GM19395 (cell line): ENCODE data around the gene LZTS2.

Experiments used
- ATAC-seq: cut with Tn5 transposase; IDR thresholded peaks from one replicate; pipeline ENCODE4 v1.9.1; 2021; ENCODE audit warnings: mild to moderate bottlenecking, moderate library complexity; ENCODE audit not compliant: unreplicated experiment

The LZTS2 gene

DNA sequence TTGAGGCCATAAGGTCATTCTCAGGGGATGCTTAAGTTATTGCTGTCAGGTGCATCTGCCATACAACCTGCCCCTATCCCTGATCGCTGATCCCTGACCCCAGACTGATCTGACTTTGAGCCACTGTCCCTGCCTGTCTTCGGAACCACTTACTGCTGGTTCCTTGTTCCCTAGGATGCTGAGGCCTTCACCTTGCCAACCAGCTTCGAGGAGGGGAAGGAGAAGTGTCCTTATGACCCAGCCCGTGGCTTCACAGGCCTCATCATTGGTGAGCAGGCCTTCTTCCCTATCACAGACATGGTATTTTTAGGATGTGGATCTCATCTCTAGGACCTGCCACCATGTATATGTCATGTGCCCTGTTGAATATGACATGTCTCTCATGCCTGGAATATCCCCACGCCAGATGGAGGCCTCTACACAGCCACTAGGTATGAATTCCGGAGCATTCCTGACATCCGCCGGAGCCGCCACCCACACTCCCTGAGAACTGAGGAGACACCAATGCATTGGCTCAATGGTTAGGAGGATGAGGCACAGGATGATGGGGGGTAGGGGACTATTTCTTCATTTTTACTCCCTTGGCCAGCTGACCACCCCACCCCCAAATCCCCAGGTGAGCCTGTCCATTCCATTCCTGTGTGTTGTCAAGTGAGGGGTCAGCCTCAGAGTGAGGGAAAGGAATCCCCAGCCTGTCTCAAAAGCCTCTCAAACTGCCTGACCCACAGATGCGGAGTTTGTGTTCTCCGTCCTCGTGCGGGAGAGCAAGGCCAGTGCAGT, 21.3 kb upstream of the LZTS2 start:
- no peak for ATAC-seq

DNA sequence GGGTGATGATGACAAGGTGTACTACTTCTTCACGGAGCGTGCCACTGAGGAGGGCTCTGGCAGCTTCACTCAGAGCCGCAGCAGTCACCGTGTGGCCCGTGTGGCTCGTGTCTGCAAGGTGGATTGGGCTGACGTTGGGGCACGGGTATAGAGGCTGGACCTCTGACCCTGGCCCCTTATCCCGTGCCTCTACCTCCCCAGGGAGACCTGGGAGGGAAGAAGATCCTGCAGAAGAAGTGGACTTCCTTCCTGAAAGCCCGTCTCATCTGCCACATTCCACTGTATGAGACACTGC, 20.8 kb upstream of the LZTS2 start:
- no peak for ATAC-seq

DNA sequence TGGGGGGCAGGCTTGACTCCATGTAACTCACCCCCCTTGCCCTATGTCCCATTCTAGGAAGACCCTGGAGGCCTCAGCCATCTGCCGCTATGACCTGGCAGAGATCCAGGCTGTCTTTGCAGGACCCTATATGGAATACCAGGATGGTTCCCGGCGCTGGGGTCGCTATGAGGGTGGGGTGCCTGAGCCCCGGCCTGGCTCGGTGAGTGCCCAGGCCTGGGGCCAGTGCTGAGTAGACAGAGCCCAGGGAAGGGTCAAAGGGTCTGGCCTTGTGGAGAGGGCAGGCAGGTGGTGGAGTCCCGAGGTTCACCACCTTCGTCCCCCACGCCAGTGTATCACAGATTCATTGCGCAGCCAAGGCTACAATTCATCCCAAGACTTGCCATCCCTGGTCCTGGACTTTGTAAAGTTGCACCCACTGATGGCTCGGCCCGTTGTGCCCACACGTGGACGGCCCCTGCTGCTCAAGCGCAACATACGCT, 19.8 kb upstream of the LZTS2 start:
- no peak for ATAC-seq

DNA sequence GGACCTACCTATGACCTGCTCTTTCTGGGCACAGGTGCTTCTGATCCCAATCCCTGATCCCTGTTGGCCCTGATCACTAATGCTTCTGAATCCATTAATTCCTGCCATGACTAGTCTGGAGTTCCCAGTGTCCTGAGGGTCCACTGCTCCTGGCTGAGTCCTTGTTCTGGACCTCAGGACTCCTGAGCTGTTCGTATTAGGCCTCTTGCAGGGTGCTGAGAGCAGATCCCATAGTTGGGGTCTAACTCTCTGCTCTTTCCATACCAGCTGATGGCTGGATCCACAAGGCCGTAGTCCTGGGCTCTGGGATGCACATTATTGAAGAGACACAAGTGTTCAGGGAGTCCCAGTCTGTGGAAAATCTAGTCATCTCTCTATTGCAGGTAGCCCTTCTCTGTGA, 19.3 kb upstream of the LZTS2 start:
- ATAC-seq = no peak

DNA sequence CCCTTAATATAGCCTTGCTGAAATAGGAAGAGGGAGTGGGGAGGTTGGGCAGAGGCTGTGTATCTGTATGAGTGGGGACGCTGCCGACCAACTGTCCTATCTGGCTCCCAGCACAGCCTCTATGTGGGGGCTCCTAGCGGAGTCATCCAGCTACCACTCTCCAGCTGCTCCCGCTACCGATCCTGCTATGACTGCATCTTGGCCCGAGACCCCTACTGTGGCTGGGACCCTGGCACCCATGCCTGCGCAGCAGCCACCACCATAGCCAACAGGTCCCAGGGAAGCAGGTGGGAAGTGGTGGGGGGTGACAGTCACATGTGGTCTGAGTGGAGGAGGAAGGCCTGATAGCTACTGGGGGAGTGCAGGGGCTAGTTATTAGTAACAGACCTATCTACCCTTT, 18.9 kb upstream of the LZTS2 start:
- ATAC-seq = no peak

DNA sequence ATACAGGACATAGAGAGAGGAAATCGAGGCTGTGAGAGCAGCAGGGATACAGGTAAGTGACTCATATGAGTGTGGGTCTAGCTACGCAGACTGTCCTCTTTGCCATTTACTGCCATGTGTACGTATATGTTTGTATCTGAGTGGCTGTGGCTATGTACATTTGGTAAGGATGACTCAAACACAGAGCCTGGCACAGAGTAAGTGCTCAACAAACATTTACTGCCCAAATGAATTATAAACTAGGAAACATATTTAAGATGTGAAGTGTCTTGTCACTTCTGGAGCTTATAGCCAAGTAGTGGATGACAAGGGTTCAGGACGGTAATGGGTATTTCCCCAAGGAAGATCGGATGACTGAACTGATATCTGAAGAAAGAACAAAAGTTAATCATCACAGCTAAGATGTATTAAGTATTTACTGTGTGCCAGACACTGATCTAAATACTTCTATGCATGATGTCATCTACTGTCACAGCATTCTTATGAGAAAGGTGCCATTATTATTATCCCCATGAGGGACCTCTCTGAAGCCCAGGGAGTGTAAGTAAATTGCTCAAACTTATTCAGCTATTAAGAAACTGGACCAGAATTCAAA, 18.3 kb upstream of the LZTS2 start:
- no peak for ATAC-seq

DNA sequence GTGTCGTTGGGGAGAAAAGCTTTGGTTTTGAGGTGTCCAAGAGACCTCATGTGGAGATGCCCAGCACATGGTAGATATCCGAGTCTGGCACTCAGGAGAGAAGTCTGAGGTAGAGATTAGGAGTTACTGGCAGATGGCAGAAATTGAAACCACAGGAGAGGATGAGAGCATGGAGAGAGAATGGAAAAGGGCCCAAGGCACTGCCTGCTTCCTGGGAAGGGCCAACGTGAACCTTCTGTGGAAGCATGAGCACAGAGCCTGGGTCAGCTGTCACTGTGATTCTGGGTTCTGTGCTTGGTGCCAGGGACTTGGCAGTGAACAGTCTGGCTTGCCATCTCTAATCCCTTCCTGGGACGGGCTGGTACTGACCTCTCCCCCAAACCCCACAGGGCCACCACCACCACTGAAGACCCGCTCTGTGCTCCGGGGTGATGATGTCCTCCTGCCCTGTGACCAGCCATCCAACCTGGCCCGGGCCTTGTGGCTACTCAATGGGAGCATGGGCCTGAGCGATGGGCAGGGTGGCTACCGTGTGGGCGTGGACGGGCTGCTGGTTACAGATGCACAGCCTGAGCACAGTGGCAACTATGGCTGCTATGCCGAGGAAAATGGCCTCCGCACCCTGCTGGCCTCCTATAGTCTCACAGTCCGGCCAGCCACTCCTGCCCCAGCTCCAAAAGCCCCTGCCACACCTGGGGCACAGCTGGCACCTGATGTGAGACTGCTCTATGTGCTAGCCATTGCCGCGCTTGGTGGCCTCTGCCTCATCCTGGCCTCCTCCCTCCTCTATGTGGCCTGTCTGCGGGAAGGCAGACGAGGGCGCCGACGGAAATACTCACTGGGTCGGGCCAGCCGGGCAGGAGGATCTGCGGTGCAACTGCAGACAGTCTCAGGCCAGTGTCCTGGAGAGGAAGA, 16.4 kb upstream of the LZTS2 start:
- ATAC-seq = no peak

DNA sequence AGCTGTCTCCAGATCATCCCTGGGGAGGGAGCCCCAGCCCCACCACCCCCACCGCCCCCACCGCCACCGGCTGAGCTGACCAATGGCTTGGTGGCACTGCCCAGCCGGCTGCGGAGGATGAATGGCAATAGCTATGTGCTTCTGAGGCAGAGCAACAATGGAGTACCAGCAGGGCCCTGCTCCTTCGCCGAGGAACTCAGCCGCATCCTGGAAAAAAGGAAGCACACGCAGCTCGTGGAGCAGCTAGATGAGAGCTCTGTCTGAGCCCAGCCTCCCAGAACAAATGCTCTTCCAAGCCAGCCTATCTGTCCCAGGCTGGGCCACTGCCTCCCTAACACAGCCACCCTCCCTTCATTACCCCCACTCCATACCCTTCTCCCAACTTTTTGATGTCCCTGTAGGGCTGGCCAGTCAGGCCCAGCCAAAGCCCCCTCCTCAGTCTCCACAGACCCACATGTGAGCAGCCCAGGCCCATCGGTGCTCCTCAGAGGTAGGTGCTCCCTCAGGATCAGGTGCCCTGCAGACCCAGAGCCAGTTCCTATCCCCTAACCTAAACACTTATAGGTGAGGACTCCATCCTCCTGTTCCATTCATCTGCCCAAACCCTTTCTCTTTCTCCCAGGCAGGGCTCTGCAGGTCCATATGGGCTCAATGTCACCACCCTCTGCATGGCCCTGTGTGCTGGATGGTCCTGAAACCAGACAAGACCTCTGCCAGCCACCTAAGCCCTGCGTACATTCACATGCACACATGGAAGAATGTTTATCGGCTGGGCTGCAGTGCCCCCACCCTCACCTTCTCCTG, 15.5 kb upstream of the LZTS2 start:
- ATAC-seq = no peak

DNA sequence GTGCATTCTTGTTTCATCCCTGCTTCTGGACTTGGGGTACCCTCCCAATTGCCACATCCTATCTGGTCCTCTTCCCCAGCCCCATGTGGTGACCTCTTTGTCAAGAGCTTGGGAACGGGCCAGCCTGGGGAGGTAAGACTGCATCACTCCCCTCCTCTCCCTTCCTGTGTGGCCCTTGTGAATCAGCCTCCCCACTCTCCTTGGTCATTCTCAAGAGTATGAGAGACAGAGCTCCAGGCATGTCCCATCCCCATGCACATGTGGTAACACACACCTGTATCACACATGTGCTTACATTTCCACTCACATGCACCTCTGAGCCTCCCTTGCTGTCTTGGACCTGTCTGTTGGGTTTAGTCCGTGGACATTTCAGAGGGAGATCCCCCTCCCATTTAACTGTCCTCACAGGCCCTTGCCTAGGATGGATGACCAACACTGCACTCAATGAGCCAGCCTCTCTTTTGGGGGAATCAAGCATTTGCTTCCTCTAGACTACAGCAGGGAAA, 14.9 kb upstream of the LZTS2 start:
- ATAC-seq = no peak

DNA sequence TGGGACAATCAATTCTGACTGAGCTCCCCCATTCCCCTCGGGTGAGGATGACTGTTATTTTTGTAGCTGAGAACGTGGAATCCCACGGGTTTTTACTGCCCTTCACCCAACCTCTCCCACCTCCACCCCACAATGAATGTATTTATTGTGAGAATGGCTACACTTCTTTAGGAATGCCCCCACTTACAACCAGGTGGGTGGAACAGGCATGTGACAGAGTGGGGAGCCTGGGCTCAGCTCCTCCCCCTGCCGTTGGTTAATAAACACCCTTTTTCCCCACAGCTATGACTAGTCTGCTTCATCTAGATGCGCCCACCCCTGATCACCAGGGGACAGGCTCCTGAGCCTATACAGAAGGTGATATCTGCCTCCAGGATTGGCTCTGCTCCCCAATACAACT, 14.3 kb upstream of the LZTS2 start:
- ATAC-seq = no peak

DNA sequence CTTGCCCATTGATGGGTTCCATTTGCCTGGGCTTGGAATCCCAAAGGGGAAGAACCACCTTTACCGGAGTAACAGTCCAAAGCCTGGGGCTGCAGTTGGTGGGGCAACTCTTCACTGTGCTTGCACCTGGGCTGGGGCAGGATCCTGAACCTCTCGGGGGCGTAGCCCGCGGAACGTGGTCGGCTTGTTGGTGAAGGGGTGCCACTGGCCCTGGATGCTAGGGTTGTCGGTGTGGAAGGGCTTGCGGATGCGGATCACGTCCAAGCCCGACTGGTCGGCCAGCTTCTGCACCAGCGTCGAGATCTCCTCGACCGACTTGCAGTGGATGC, 13.0 kb upstream of the LZTS2 start:
- ATAC-seq = no peak

DNA sequence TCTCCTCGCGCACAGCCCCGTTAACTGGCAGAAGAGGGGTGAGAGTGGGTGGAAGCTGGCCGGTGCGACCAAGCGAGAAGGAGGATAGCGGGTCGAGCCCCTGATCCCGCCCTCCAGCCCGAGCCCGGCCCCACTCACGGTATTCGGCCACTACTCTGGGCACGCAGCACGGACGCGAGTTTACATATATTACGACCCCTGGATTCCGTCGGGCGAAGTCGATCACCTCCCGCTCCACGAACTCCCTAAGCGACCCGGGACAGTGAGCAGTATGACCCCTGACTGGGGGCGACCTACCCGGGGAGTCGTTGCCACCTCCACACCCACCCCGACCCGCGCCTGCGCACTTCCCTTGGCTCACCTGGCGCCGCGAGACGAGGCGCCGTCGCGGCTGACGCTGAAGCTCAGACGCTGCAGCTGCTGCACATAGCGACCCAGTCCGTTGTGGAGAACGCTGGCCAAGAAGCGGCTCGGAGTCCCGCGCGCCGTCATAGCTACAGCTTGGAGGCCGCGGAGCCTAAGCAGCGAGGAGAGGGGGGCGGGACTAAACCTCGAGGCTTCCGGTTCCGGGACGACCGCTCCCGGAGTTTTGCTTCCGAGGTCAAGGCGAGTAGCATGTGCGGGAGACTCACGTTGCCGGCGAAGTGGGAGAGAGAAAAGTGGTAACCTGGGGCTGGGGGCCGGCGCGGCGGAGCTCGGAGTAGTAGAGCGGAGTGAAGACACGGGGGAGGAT, 12.5 kb upstream of the LZTS2 start, which contains the start of the genes MRPL43 and TWNK:
Gene MRPL43, minus strand, starts transcription at position 546 of the 733 bp plus-strand sequence. Its CDS starts 54 bp downstream, at position 492.
Gene TWNK, plus strand, starts transcription at position 592 of the 733 bp plus-strand sequence. CDS start 668 bp downstream, outside the sequence.
- ATAC-seq = peak; percentile 90

DNA sequence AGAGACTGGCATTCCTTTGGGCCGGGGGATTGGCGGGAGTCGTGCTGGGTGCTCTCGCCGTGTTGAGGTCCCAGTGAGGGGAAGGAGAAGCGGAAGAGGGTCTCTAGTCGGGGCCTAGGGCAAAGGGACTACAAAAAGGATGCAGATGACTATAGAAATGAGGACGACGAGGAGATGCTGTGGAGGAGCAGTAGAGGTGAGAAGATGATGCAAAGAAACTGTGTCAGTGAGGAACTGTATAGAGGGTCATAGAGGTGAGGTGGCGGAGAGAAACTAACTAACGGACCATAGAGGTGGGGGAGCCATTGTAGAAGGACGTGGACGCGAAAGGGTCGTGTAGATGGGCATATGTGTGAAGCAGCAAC, 11.9 kb upstream of the LZTS2 start:
- peak; percentile 13 for ATAC-seq

DNA sequence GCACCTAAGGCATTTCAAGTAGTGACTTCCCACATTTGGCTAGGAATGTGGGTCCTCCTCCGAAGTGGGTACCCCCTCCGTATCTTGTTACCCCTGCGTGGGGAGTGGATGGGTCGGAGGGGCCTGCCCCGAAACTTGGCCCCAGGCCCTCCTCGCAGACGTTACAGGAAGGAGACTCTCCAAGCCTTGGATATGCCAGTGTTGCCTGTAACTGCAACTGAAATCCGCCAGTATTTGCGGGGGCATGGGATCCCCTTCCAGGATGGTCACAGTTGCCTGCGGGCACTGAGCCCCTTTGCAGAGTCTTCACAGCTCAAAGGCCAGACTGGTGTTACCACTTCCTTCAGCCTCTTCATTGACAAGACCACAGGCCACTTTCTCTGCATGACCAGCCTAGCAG, 11.4 kb upstream of the LZTS2 start:
- ATAC-seq = no peak

DNA sequence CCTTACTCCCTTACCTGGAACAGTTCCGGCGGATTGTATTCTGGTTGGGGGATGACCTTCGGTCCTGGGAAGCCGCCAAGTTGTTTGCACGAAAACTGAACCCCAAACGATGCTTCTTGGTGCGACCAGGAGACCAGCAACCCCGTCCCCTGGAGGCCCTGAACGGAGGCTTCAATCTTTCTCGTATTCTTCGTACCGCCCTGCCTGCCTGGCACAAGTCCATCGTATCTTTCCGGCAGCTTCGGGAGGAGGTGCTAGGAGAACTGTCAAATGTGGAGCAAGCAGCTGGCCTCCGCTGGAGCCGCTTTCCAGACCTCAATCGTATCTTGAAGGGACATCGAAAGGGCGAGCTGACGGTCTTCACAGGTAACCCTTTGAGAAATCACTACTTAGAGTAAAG, 10.5 kb upstream of the LZTS2 start:
- no peak for ATAC-seq

DNA sequence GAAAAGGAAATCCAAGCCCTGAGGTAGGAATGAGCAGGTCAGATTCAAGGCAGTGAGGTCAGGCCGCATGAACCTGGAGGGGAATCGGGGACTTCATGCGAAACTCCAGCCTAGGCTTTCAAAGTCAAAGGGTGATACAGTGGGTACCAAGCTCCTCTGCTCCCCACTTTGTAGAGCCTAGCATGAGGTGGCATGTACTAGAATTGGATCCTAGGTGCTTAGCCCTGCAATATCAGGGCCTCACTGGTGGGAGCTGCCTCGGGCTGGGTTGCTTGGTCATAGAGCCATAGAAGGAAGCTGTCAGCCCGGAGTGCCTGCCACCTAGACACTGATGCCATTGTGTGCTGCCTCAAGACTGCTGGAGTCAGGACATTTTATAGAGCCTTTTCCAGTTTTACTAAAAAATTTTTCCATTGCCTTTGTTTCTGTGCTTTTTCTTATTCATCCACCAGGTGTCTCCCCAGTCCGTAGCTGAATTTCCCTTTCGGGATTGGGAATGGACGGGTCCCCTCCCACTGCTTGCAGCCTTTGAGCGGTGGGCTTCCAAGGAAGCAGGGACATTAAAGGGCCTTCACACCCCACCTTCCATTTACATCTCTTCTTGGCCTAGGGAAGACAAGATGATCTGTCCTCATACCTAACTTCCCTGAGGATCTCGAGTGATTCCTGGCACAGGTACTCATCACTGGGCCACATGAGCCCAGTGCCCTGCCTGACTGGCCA, 5.5 kb upstream of the LZTS2 start:
- no peak for ATAC-seq

DNA sequence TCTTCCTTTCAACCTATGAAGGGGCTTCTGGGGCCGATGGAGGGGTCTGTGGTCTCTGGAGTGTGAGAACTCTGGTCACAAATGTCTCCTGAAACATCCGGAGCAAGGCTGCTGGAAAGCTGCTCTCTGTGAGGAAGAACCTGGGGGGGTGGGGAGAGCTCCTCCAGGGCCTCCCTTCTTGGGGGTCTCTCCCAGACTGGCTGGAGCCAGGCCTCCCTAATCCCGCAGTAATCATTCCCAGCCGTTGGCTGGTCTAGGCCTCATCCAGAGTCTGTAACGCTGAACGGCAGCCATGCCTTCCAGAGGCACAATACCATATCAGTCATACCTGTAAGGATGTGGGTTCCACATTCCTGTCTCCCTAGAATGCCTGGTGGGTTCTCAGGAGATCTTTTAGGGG, 4.4 kb upstream of the LZTS2 start:
- ATAC-seq = no peak

DNA sequence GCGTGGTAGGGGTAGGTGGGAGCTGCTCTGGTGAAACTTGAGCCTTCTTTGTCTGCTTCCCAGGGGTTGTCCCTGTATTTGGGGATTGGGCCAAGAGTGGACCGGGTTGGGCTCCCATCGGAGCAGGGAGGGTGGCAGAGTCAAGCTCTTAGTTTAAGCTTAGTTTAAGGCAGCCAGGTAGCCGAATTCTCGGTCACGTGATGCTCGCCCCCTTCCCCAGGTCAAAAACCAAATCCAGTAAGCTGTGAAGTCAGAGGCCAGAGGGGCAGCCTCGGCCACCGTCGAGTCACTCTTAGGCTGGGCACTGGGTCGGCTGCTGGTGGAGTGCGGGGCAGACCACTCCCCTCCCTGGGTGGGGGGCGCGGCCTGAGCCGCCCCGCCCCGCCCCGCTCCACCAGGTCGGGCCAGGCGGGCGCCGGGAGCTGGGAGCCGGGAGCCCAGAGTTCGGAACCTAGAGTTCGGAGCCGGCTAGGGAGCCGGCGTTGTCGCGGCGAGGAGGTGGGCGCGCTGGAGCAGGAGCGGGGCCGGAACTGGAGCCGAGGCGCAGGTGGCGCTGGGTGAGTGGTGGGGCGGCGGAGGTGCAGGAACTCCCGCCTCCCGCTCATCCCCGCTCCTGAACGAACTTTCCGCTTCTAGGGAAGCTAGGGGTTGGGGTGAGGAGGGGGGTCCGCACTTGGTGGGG, 2.8 kb upstream of the LZTS2 start:
- ATAC-seq = peak; percentile 26
